KMS-11 (cell line): ENCODE results near the gene CACNA1S.

ENCODE experiments used
- H2AFZ ChIP-seq: fragments of 200-600 bp; sonication (generic); 2 replicates; pipeline ENCODE4 v1.6.1; 2016; ENCODE audit warnings: antibody characterized with exemption, mixed run types, low read depth
- H3K27ac ChIP-seq: fragments of 200-600 bp; sonication (generic); 2 replicates; pipeline ENCODE4 v1.6.1; 2016; ENCODE audit warnings: mild to moderate bottlenecking, mixed run types
- H3K27me3 ChIP-seq: fragments of 200-600 bp; sonication (generic); 2 replicates; pipeline ENCODE4 v1.6.1; 2017; ENCODE audit warnings: mild to moderate bottlenecking, low read depth, mixed run types, moderate library complexity; ENCODE audit not compliant: insufficient read depth
- H3K36me3 ChIP-seq: fragments of 200-600 bp; sonication (generic); 2 replicates; pipeline ENCODE4 v1.6.1; 2017; ENCODE audit warnings: mild to moderate bottlenecking, mixed run types; ENCODE audit not compliant: insufficient read depth
- H3K4me1 ChIP-seq: fragments of 200-600 bp; sonication (generic); 2 replicates; pipeline ENCODE4 v1.6.1; 2016; ENCODE audit warnings: mild to moderate bottlenecking, low read depth, mixed run types; ENCODE audit not compliant: poor library complexity, severe bottlenecking
- H3K4me2 ChIP-seq: fragments of 200-600 bp; sonication (generic); 2 replicates; pipeline ENCODE4 v1.7.0; 2016; ENCODE audit warnings: mild to moderate bottlenecking, mixed run types
- H3K4me3 ChIP-seq: fragments of 200-600 bp; sonication (generic); IDR thresholded peaks from 2 replicates; pipeline ENCODE4 v1.6.1; 2017; ENCODE audit warnings: low read depth, low read length, mixed read lengths; ENCODE audit not compliant: insufficient read depth
- H3K79me2 ChIP-seq: fragments of 200-600 bp; sonication (generic); 2 replicates; pipeline ENCODE4 v1.6.1; 2016; ENCODE audit warnings: low read depth, mixed run types; ENCODE audit not compliant: insufficient read depth
- H3K9ac ChIP-seq: fragments of 200-600 bp; sonication (generic); 2 replicates; pipeline ENCODE4 v1.6.1; 2016; ENCODE audit warnings: mild to moderate bottlenecking, mixed run types
- H4K20me1 ChIP-seq: fragments of 200-600 bp; sonication (generic); 2 replicates; pipeline ENCODE4 v1.6.1; 2016; ENCODE audit warnings: mild to moderate bottlenecking, mixed run types; ENCODE audit not compliant: insufficient read depth
- CTCF ChIP-seq: fragments of 200-600 bp; sonication (generic); conservative IDR thresholded peaks from 2 replicates; pipeline ENCODE4 v1.6.1; 2017; ENCODE audit warnings: low read depth, mild to moderate bottlenecking, antibody characterized with exemption, low read length, moderate library complexity, mixed read lengths

CACNA1S gene

GRCh38 chr1:201008666-201009360 is 103.4 kb downstream of the CACNA1S start:
- Histone ChIP-seq H3K36me3 (no peaks in the 10 kb centered on the region; the same call in 1 of the 2 replicates), H3K27ac (no peak overlapping the region), H3K4me1 (no peaks in the 10 kb centered on the region), H3K4me2 (no peak overlapping the region), H3K27me3 (no peaks in the 10 kb centered on the region), H2AFZ (no peak overlapping the region), H3K9ac (no peak overlapping the region), H3K79me2 (peaks cover 13% of the 10 kb centered on the region; the same call in 1 of the 2 replicates), H4K20me1 (no peaks in the 10 kb centered on the region), H3K4me3 (no peak overlapping the region)
- TF ChIP-seq CTCF, result no peak

- Histone ChIP-seq H3K36me3 (no peaks in the 10 kb centered on the region; the same call in 1 of the 2 replicates), H2AFZ (no peak overlapping the region), H3K4me1 (no peaks in the 10 kb centered on the region), H3K9ac (no peak overlapping the region), H3K79me2 (no peaks in the 10 kb centered on the region), H3K27ac (no peak overlapping the region), H3K4me3 (no peak overlapping the region), H3K27me3 (no peaks in the 10 kb centered on the region), H4K20me1 (no peaks in the 10 kb centered on the region), H3K4me2 (no peak overlapping the region)
- no peak for TF ChIP-seq CTCF
Measured at GRCh38 chr1:201007481-201007880, 104.7 kb downstream of the CACNA1S start.

- no peaks in the 10 kb centered on the region; the same call in 1 of the 2 replicates for H3K36me3 ChIP-seq
- no peak overlapping the region for H3K27ac ChIP-seq
- H3K4me1 ChIP-seq, result no peaks in the 10 kb centered on the region
- no peak for TF ChIP-seq CTCF
- H3K4me2 ChIP-seq, result no peak overlapping the region
- no peak overlapping the region for H3K4me3 ChIP-seq
- H3K9ac ChIP-seq, result no peak overlapping the region
- no peak overlapping the region for H2AFZ ChIP-seq
- H4K20me1 ChIP-seq, result no peaks in the 10 kb centered on the region
- H3K79me2 ChIP-seq, result no peaks in the 10 kb centered on the region
- H3K27me3 ChIP-seq, result no peaks in the 10 kb centered on the region
Measured at GRCh38 chr1:201006450-201006849, 105.8 kb downstream of the CACNA1S start.

GRCh38 chr1:201004732-201005131 is 107.5 kb downstream of the CACNA1S start:
- H3K4me2 ChIP-seq, result no peak overlapping the region
- no peak for TF ChIP-seq CTCF
- H3K4me1 ChIP-seq, result no peaks in the 10 kb centered on the region
- H3K79me2 ChIP-seq, result no peaks in the 10 kb centered on the region
- H4K20me1 ChIP-seq, result no peaks in the 10 kb centered on the region
- H2AFZ ChIP-seq, result no peak overlapping the region
- H3K27ac ChIP-seq, result no peak overlapping the region
- H3K9ac ChIP-seq, result no peak overlapping the region
- H3K4me3 ChIP-seq, result no peak overlapping the region
- H3K36me3 ChIP-seq, result no peaks in the 10 kb centered on the region; the same call in 1 of the 2 replicates
- H3K27me3 ChIP-seq, result no peaks in the 10 kb centered on the region
